LoVo (cell line): Measurements from ENCODE around the gene MSH2.
"Not testable (repeated sequence)": the region's sequence is repeated elsewhere in the genome, so short reads cannot be mapped to it uniquely, and the experiment has no call there.

Experiments used
- DNase-seq: peaks from one replicate; pipeline ENCODE4 v3.0.0-alpha.2; 2016; ENCODE audit warnings: low spot score

MSH2 gene

DNA sequence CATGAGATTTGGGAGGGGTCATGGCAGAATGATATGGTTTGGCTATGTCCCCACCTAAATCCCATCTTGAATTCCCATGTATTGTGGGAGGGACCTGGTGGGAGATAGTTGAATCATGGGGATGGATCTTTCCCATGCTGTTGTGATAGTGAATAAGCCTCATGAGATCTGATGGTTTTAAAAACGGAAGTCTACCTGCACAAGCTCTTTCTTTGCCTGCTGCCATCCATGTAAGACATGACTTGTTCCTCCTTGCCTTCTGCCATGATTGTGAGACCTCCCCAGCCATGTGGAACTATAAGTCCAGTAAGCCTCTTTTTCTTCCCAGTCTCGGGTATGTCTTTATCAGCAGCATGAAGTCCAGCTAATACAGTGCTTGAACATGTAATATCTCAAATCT is 5.0 kb downstream of the MSH2 start:
- DNase-seq: not testable (repeated sequence)

DNA sequence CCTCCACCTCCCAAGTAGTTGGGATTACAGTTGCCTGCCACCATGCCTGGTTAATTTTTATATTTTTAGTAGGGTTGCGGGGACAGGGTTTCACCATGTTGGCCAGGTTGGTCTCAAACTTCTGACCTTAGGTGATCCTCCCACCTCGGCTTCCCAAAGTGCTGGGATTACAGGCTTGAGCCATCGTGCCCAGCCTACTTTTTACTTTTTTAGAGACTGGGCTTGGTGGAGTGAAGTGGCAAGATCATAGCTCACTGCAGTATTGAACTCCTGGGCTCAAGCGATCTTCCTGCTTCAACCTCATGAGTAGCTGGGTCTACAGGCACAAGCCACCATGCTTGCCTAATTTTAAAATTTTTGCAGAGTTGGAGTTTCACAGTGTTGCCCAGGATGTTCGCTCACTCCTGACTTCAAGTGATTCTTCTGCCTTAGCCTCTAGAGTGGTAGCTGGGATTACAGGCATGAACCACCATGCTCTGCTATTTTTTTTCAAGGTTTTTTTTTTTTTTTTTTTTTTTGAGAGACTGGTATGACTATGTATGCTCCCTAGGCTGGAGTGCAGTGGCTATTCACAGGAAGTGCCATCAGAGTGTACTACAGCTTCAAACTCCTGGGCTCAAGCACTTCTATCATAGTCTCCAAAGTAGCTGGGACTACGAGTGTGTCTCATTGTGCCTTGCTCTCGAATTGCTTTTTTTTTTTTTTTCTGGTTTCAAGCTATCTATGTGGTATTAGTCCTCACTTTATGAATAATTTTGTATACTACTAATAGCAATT is 11.9 kb downstream of the MSH2 start:
- DNase-seq: no peak

DNA sequence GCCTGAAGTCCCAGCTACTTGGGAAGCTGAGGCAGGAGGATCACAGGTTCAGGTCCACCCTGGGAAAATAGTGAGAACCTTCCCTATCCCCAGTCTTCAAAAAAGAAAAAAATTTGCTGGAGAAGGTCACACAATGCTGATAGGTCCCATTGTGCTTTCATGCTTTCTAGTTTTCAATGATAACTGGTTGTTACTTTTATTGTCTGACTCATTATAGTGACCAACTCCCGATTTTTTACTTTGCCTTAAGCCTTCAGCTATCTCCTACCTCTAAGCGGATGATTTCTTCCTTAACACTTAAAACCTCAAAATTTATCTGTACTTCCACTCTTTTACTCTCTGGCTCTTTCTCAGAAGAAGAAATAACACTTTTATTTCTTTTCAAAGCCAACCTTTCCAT is 17.3 kb downstream of the MSH2 start:
- DNase-seq: no peak

DNA sequence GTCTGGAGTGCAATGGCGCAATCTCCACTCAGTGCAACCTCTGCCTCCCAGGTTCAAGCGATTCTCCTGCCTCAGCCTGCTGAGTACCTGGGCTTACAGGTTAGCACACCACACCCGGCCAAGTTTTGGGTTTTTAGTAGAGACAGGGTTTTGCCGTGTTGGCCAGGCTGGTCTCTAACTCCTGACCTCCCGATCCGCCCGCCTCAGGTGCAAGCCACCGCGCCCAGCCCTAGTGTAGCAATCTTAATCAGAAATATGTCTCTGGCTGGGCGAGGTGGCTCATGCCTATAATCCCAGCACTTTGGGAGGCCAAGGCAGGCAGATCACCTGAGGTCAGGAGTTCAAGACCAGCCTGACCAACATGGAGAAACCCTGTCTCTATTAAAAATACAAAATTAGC is 17.7 kb downstream of the MSH2 start:
- not testable (repeated sequence) for DNase-seq

DNA sequence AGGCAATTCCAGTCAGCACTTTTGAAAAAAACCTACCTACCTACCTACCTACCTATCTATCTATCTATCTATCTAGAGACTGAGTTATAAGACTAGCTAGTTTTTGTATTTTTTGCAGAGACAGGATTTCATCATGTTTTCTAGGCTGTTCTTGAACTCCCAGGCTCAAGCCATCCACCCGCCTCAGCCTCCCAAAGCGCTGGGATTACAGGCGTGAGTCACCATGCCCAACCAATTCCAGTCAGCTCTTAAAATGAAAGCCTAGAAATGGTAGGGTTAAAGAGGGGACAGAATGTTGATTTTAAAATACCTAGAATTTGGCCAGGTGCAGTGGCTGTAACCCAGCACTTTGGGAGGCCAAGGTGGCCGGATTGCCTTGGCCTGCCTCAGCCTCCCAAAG is 19.1 kb downstream of the MSH2 start:
- DNase-seq: no peak

DNA sequence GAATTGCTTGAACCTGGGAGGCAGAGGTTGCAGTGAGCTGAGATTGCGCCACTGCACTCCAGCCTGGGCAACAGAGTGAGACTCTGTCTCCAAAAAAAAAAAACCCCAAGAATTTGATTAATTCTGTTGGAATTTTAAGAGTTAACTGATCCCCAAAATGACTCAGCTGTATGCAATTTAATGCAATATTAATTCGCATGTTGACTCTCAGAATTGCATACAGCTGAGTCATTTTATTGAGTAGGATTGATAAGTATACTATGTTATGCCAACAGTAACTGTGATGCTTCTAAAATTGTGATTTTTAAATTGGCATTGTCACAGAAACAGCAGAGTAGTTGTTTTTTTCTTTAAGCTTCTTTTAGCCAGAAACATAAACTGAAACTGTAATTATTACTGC is 19.6 kb downstream of the MSH2 start:
- DNase-seq: no peak

DNA sequence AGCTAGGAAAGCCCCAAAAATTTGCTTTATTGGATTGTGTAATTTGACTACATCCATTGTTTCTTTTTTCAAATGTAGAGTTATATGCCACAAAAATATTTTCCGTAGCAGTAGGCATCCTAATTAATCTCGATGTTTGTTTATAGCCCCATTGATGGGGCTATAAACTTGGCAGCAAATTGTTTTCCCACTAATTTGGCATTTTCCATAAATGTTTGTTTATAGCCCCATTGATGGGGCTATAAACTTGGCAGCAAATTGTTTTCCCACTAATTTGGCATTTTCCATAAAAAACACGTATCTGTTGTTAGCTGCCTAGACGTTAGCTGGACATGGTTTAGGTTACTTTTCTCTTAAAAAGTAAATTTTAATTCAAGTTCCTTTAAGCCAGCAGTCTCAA is 23.8 kb downstream of the MSH2 start:
- no peak for DNase-seq

DNA sequence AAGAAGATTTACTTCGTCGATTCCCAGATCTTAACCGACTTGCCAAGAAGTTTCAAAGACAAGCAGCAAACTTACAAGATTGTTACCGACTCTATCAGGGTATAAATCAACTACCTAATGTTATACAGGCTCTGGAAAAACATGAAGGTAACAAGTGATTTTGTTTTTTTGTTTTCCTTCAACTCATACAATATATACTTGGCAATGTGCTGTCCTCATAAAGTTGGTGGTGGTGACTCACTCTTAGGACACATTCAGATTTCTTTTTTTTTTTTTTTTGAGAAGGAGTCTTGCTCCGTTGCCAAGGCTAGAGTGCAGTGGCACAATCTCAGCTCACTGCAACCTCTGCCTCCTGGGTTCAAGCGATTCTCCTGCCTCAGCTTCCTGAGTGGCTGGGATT is 26.8 kb downstream of the MSH2 start:
- no peak for DNase-seq

DNA sequence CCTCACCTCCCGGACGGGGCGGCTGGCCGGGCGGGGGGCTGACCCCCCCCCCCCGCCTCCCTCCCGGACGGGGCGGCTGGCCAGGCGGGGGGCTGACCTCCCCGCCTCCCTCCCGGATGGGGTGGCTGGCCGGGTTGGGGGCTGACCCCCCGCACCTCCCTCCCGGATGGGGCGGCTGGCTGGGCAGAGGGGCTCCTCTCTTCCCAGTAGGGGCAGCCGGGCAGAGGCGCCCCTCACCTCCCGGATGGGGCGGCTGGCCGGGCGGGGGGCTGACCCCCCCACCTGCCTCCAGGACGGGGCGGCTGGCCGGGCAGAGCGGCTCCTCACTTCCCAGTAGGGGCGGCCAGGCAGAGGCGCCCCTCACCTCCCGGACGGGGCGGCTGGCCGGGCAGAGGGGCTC is 30.1 kb downstream of the MSH2 start:
- not testable (repeated sequence) for DNase-seq

DNA sequence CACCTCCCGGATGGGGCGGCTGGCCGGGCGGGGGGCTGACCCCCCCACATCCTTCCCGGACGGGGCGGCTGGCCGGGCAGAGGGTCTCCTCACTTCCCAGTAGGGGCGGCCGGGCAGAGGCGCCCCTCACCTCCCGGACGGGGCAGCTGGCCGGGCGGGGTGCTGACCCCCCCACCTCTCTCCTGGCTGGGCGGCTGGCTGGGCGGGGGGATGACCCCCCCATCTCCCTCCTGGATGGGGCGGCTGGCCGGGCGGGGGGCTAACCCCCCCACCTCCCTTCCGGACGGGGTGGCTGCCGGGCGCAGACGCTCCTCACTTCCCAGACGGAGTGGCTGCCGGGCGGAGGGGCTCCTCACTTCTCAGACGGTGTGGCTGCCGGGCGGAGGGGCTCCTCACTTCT is 30.5 kb downstream of the MSH2 start:
- not testable (repeated sequence) for DNase-seq

DNA sequence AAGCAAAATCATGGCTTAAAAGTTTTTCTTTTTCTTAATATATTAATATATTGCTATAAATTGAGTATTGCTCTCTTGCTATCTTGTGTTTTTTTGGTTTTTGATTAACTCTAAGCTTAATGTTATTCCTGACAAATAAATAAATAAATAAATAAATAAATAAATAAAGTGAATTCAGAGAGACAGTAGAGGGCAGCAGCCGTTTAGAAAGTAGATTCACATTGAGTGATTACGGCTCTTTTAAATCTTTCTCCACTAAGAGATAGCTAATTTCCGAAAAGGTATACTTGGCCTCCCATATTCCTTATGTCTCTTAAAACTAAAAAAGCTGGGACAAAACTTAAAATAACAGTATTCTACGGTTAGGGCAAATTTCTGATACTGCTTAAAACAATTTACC is 34.3 kb downstream of the MSH2 start:
- DNase-seq: no peak

DNA sequence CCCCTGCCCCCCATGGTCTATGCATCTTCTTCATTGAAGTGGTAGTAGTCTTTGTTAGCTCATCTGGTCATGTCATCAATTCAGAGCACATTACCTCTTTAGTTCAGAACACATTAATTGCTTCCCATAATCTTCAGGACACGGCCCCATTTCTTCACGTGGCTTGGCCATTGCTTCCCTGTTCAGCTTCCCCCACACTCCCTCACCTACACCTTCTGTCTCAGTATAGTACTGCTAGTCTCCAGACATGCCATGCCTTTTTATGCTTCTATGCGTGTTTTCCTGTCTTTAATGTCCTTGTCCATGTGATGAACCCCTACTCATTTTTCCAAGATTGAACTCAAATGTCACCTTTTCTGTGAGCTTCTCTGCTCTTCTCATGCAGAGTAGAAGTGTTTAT is 35.1 kb downstream of the MSH2 start:
- DNase-seq: no peak

DNA sequence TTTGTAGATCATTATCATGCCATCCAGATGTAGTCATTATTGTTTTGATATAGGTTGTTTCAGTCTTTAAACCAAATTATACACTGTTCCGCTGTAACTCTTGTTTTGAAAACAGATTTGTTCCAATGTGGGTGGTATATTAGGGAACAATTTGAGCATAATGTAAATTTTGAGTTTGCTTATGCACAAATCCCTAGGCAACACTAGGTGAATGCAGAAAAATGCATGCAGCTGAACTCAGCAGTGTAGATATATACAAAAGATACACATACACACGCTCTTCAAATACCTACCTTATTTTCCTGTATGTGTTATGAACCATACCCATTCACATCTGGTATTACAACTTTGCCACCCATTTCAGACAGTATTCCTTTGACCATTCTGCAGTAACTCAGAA is 35.8 kb downstream of the MSH2 start:
- no peak for DNase-seq

DNA sequence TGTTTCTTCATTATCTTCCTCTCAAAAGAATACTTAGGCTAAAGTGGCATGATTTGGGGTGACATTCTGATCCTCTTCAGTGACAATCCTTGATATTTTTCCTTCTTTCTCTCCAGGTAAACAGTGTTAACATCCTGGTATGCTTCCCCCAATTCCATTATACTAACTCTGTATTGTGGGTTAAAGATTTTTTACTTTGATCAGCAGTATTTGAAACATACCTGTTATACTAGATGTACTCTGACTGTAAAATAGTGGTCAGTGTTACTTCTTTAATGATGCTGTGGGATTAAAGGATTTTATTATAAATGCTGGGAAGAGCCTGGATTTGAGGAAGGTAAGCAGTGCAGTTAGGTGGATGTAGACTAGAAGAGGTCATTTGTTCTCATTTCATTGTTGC is 48.8 kb downstream of the MSH2 start:
- DNase-seq: no peak

DNA sequence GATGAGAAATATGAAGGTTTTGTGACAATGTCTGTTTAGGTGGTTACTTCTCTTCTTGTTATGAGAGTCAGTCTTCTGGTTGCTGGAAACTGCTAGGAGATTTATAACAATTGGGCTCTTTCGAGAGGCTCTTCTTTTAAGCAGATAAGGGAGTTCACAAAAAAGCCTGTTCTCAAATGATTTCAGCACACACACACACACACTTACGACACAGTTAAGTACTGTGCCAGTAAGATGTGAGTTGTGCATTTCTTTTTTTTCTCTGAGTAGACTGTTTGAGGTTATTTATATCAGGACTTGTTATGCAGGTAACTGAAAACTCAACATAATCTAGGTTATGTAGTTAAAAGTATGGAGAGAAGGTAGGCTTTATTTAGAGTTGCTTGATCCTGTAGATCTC is 49.8 kb downstream of the MSH2 start:
- DNase-seq: no peak

DNA sequence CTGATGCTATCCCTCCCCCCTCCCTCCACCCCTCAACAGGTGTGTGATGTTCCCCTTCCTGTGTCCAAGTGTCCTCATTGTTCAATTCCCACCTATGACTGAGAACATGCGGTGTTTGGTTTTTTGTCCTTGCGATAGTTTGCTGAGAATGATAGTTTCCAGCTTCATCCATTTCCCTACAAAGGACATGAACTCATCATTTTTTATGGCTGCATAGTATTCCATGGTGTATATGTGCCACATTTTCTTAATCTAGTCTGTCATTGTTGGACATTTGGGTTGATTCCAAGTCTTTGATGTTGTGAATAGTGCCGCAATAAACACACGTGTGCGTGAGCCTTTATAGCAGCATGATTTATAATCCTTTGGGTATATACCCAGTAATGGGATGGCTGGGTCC is 51.9 kb downstream of the MSH2 start:
- DNase-seq: not testable (repeated sequence)

DNA sequence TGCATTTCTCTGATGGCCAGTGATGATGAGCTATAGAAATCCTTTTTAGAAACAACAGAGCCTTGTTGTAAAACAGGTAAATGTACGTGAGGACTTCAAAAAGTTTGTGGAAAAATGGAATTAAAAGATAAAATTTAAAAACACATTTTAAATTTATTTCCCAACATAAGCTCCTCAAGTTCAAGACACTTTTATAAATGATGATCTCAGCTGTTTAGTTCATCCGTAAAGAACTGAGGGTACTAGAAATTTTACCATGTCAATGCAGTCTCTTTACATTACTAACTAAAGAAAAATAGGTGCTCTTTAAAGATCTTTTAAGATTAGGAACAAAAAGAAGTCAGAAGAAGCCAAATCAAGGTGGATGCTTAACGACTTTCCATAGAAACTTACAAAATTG is 52.5 kb downstream of the MSH2 start:
- no peak for DNase-seq

DNA sequence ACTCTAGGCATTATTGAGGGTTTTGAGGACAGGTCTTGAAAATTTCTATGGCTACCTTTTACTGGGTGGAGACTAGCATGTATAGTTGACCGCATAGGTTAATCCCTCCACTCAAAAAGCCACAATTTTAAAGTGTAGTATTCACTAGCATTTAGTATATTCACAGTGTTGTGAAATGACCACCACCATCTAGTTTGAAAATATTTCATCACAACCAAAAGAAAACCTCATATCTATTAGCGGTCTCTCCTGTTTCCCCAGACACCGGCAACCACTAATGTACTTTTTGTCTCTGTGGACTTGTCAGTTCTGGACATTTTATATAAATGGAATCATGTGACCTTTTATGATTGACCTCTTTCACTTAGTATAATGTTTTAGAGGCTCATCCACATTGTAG is 53.9 kb downstream of the MSH2 start:
- no peak for DNase-seq

DNA sequence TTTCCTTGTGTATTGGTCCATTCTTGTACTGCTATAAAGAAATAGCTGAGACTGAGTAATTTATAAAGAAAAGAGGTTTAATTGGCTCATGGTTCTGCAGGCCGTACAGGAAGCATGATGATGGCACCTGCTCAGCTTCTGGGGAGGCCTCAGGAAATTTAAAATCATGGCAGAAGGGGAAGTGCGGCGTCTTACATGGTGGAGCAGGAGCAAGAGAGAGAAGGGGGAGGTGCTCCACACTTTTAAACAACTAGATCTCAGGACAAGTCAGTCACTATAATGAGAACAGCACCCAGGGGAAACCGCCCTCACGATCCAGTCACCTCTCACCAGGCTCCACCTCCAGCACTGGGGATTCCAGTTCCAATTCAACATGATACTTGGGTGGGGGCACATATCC is 54.3 kb downstream of the MSH2 start:
- no peak for DNase-seq

DNA sequence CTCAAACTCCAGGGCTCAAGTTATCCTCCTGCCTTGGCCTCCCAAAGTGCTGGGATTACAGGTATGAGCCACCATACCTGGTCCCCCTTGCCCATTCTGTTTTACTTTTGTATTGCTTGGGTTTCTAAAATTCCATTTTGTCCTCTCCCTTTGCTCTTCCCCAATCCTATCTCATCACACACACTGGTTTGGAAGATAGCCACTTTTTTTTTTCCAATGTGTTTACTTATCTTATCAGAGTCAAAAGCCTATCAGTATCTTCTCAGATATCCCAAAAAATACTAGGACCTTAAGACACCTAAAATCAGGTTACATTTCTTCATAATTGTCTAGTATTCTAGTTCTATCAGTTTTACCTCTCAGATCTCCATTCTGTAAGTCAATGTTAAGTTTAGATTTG is 56.1 kb downstream of the MSH2 start:
- DNase-seq: no peak

DNA sequence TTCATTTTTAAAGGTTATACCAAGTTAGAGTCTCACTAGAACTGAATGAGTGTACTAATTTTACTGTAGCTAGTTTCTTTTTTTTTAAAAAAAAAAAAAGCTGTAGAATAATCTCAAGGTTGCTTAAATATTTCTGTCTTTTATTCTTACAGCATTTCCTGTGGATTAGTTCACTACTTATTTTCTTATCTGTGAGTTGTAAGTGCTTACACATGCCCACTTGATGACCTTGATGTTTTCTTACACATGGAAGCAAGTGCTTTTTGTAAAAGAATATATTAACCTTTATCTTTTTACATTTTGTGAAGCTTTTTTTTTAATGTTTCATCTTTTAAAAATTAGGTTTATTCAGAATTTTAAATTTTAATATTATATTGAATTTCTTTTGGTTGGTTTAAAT is 57.8 kb downstream of the MSH2 start:
- DNase-seq: no peak

DNA sequence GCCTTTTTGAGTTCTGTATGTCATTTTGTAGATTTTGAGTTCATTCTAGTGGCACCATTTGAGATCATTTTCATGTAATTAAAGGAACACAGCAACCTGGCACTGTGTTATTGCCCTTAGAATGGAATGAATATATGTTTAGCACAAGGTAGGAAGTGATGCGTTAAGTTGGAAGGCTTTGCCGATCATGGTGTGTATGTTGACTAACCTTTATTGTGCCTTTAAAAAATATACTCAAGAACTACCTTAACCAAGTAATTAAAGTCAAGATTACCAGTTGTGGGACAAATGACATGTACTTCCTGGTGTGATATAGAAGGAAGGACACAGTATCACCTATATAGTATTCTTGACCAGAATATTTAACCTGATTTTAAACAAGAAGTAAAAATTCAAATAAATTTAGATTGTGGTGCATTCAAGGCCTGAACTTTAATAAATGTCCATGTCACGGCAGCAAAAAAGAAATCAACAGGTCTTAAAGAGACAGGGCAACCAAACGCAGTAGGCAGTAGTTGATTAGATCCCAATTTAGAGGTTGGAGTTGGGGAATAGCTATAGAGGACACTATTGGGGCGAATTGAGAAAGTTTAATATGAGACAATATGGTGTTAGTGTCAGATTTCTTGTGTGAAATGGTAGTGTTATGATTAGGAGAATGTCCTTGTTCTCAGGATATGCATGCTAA is 68.6 kb downstream of the MSH2 start:
- no peak for DNase-seq

DNA sequence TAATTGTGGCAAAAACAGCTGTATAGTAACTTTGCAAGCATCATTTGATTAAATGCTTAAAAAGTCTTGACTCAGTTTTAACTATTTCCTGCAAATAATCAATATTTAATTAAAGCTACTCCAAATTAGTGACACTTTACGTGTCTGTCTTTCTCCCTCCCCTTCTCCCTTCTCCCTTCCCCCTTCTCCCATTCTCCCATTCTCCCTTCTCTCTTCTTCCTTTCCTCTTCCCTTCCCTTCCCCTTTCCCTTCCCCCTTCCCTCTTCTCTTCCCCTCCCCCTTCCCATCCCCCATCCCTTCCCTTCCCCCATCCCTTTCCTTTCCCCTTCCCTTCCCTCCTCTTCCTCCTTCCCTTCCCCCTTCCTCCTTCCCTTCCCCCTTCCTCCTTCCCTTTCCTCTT is 76.9 kb downstream of the MSH2 start:
- no peak for DNase-seq

DNA sequence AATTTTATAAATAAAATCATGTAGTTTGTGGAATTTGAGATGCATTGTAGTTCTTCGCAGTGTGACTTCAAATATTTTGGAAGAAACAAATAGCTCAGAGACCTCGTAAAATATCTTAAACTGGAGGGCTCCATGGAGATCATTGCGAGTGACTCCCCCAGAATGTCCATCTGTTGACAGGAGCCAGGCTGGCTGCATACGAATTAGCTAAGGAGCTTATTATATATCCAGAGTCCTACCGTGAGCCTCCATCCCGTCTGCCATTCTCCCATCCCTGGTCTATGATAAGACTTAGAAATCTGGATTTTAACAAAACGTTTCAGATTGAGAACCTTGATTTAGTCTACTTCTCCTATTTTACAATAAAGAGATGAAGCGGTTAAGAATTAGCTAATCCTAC is 80.2 kb downstream of the MSH2 start:
- no peak for DNase-seq
